HepG2 (cell line): Measurements from ENCODE around the gene PFAS. TPM values are rescaled to one million over a fixed set of nuclear protein-coding genes. Genes with fewer than 3 reads are reported as not detected.

Experiments used
- ATAC-seq: fragments of 200-7000 bp; cut with Tn5 transposase; 3 replicates; pipeline ENCODE4 v1.9.1; 2020; ENCODE audit warnings: mild to moderate bottlenecking, moderate library complexity
- BruUV-seq: library from RNA; stranded (reverse); fragments of 400-500 nt; replicated peaks from 2 replicates; lab custom pipeline; 2021; lab: Mats Ljungman, UMichigan
- CTCF ChIA-PET: fragments of 300-600 bp; formaldehyde crosslinking; extraction: SDS; loops from one replicate; lab custom pipeline; 2021; ENCODE audit warnings: low total read pairs, inconsistent platforms, low intra/inter-chr PET ratio; lab: Yijun Ruan, JAX
- POLR2A ChIA-PET: fragments of 350-600 bp; sonication (Branson Sonifier 250); formaldehyde crosslinking; loops from one replicate; lab custom pipeline; 2020; ENCODE audit warnings: antibody characterized with exemption, inconsistent platforms; lab: Yijun Ruan, JAX
- DNase-seq: peaks from one replicate; pipeline ENCODE4 v3.0.0-alpha.2; 2015; ENCODE audit warnings: low spot score
- FAIRE-seq: peaks from 3 replicates; lab custom pipeline; 2011; peaks lifted over from hg19 to GRCh38; lab: Jason Lieb, UNC
- H2AFZ ChIP-seq: one replicate; pipeline ENCODE4 v1.6.1; 2011; ENCODE audit warnings: low read length, inconsistent platforms
- H3K27ac ChIP-seq: fragments of 300-600 bp; 3 replicates; pipeline ENCODE4 v1.8.0; 2011; ENCODE audit warnings: mixed run types, mild to moderate bottlenecking, mixed read lengths, low read length, inconsistent platforms; ENCODE audit not compliant: insufficient read depth; ENCODE audit errors: extremely low read length
- H3K27me3 ChIP-seq, 2 experiments: fragments of 200-600 bp in 1 of 2; 2 replicates in 1 of 2; 3 replicates in 1 of 2; pipeline versions ENCODE4 v1.6.0 to v1.8.0; 2011; ENCODE audit warnings: low read length in 2 of 2, mild to moderate bottlenecking in 2 of 2, moderate library complexity in 2 of 2, inconsistent platforms in 1 of 2; ENCODE audit not compliant: insufficient read depth in 2 of 2, control insufficient read depth in 1 of 2
- H3K36me3 ChIP-seq, 2 experiments: fragments of 200-600 bp in 1 of 2; replicated peaks in 1 of 2; 2 replicates in 1 of 2; 3 replicates in 1 of 2; pipeline versions ENCODE4 v1.5.1 to v1.8.0; 2011; ENCODE audit warnings: low read length in 2 of 2, inconsistent platforms in 1 of 2; ENCODE audit not compliant: insufficient read depth in 2 of 2, control insufficient read depth in 1 of 2
- H3K4me1 ChIP-seq: 2 replicates; pipeline ENCODE4 v1.5.1; 2012; ENCODE audit warnings: low read length, inconsistent platforms; ENCODE audit not compliant: insufficient read depth
- H3K4me2 ChIP-seq: 2 replicates; pipeline ENCODE4 v1.6.0; 2011; ENCODE audit warnings: low read depth, low read length, inconsistent platforms
- H3K4me3 ChIP-seq, 3 experiments: fragments of 200-600 bp in 1 of 3; sonication (generic), shearing (Covaris generic) in 1 of 3; replicated peaks in 1 of 3; 2 replicates each; pipeline ENCODE4 v1.5.1; 2011 to 2016; ENCODE audit warnings: low read length in 3 of 3, inconsistent platforms in 2 of 3, low read depth in 2 of 3, mild to moderate bottlenecking in 2 of 3, control low read depth in 1 of 3, mixed read lengths in 1 of 3; ENCODE audit not compliant: insufficient read depth in 1 of 3
- H3K79me2 ChIP-seq: one replicate; pipeline ENCODE4 v1.6.1; 2011; ENCODE audit warnings: low read length, inconsistent platforms; ENCODE audit not compliant: insufficient read depth
- H3K9ac ChIP-seq: 2 replicates; pipeline ENCODE4 v1.6.0; 2011; ENCODE audit warnings: mild to moderate bottlenecking, low read depth, low read length, inconsistent platforms; ENCODE audit not compliant: insufficient read depth
- H3K9me3 ChIP-seq: 2 replicates; pipeline ENCODE4 v1.5.1; 2012; ENCODE audit warnings: mild to moderate bottlenecking, low read length
- H4K20me1 ChIP-seq: 2 replicates; pipeline ENCODE4 v1.6.0; 2011; ENCODE audit warnings: inconsistent platforms, mild to moderate bottlenecking, low read length, moderate library complexity; ENCODE audit not compliant: insufficient read depth
- AHDC1 ChIP-seq: sonication (generic); formaldehyde crosslinking; IDR thresholded peaks from 2 replicates; pipeline ENCODE4 v1.5.1; 2020; ENCODE audit warnings: mild to moderate bottlenecking, missing genetic modification reagents, borderline replicate concordance
- ARNT ChIP-seq: fragments of 450-650 bp; IDR thresholded peaks from 2 replicates; pipeline ENCODE4 v1.6.1; 2017
- ATAD3A ChIP-seq: sonication (generic); formaldehyde crosslinking; IDR thresholded peaks from 2 replicates; pipeline ENCODE4 v1.4.0; 2020; ENCODE audit warnings: missing genetic modification reagents
- CREB1 ChIP-seq, 2 experiments: fragments of 450-650 bp in 1 of 2; IDR thresholded peaks; 2 replicates each; pipeline ENCODE4 v1.6.1; 2016 to 2017; ENCODE audit warnings: control low read depth in 1 of 2, mild to moderate bottlenecking in 1 of 2, missing compliant biosample characterization in 1 of 2, missing genetic modification characterization in 1 of 2
- HES4 ChIP-seq: sonication (generic); formaldehyde crosslinking; IDR thresholded peaks from 2 replicates; pipeline ENCODE4 v1.9.0; 2021; ENCODE audit warnings: mild to moderate bottlenecking, missing genetic modification reagents, borderline replicate concordance
- HNF4G ChIP-seq, 2 experiments: sonication (generic) in 1 of 2; formaldehyde crosslinking in 1 of 2; IDR thresholded peaks; 2 replicates each; pipeline versions ENCODE4 v1.4.0 to v1.6.1; 2011 to 2020; ENCODE audit warnings: borderline replicate concordance in 2 of 2, low read depth in 2 of 2, mild to moderate bottlenecking in 2 of 2, low read length in 1 of 2, missing genetic modification reagents in 1 of 2, moderate library complexity in 1 of 2
- JUNB ChIP-seq: sonication (generic); formaldehyde crosslinking; IDR thresholded peaks from 2 replicates; pipeline ENCODE4 v1.8.0; 2022; ENCODE audit warnings: missing genetic modification reagents, mild to moderate bottlenecking, borderline replicate concordance
- MED13 ChIP-seq: sonication (generic); formaldehyde crosslinking; IDR thresholded peaks from 2 replicates; pipeline ENCODE4 v1.5.0; 2020; ENCODE audit warnings: missing genetic modification reagents
- MTF1 ChIP-seq: sonication (generic); formaldehyde crosslinking; IDR thresholded peaks from 2 replicates; pipeline ENCODE4 v1.5.0; 2020; ENCODE audit warnings: missing genetic modification reagents
- NCOR1 ChIP-seq: fragments of 200-600 bp; sonication (generic); IDR thresholded peaks from 2 replicates; pipeline ENCODE4 v1.7.0; 2017; ENCODE audit warnings: antibody characterized with exemption, low read length, borderline replicate concordance
- NRL ChIP-seq: sonication (generic); formaldehyde crosslinking; IDR thresholded peaks from 2 replicates; pipeline ENCODE4 v1.5.0; 2020; ENCODE audit warnings: missing genetic modification reagents, mild to moderate bottlenecking, moderate library complexity, borderline replicate concordance
- RXRA ChIP-seq: sonication (generic); formaldehyde crosslinking; IDR thresholded peaks from 2 replicates; pipeline ENCODE4 v1.5.1; 2020; ENCODE audit warnings: missing genetic modification reagents
- SMAD3 ChIP-seq: sonication (generic); formaldehyde crosslinking; IDR thresholded peaks from 2 replicates; pipeline ENCODE4 v1.4.0; 2020; ENCODE audit warnings: missing genetic modification reagents
- SNAPC5 ChIP-seq: sonication (generic); formaldehyde crosslinking; IDR thresholded peaks from 2 replicates; pipeline ENCODE4 v1.8.1; 2023; ENCODE audit warnings: mild to moderate bottlenecking, missing genetic modification reagents, borderline replicate concordance
- STAG1 ChIP-seq: sonication (generic); formaldehyde crosslinking; IDR thresholded peaks from 2 replicates; pipeline ENCODE4 v1.4.0; 2020; ENCODE audit warnings: missing genetic modification reagents
- THAP11 ChIP-seq: IDR thresholded peaks from 2 replicates; pipeline ENCODE4 v1.6.1; 2016; ENCODE audit warnings: missing biosample characterization, missing genetic modification reagents
- ZBTB42 ChIP-seq: sonication (generic); formaldehyde crosslinking; IDR thresholded peaks from 2 replicates; pipeline ENCODE4 v1.5.0; 2020; ENCODE audit warnings: mild to moderate bottlenecking, missing genetic modification reagents
- ZMYM2 ChIP-seq: sonication (generic); formaldehyde crosslinking; IDR thresholded peaks from 2 replicates; pipeline ENCODE4 v1.8.0; 2022; ENCODE audit warnings: mild to moderate bottlenecking, missing genetic modification reagents
- ZNF333 ChIP-seq: sonication (generic); formaldehyde crosslinking; IDR thresholded peaks from 2 replicates; pipeline ENCODE4 v1.4.0; 2020; ENCODE audit warnings: mild to moderate bottlenecking, missing genetic modification reagents, borderline replicate concordance
- ZNF775 ChIP-seq: sonication (generic); formaldehyde crosslinking; IDR thresholded peaks from 2 replicates; pipeline ENCODE4 v1.4.0; 2020; ENCODE audit warnings: missing genetic modification reagents, mild to moderate bottlenecking, moderate library complexity, borderline replicate concordance
- WGBS: methylation state at CpG from one replicate; pipeline ENCODE4 v1.1.6; 2017; ENCODE audit warnings: low lambda C conversion rate; 5-methylcytosine and 5-hydroxymethylcytosine counted together
- in situ Hi-C: cut with HindIII; loops from 2 replicates; pipeline ENCODE4 v1.10.0; 2017; ENCODE audit warnings: low pct_unique_long_range_greater_than_20kb; ENCODE audit not compliant: extremely low pct_ligation_motif_present
- intact Hi-C: fragments of 100-400 bp; cut with micrococcal nuclease; formaldehyde crosslinking; loops from one replicate; pipeline ENCODE4 v1.10.0; 2022; ENCODE audit not compliant: unreplicated experiment
- polyA plus RNA-seq, 8 experiments: library from polyadenylated mRNA; depleted of rRNA in 3 of 8; stranded (reverse) in 7 of 8; unstranded in 1 of 8; fragments of >200 nt; fragmentation: Illumina TruSeq in 4 of 8; extraction: Trizol in 4 of 8; gene quantifications; 2 replicates each; pipeline versions ENCODE4 v1.2.1 to v1.2.3, GENCODE V29; 2011 to 2016; ENCODE audit warnings: low read depth in 4 of 8, missing spikeins in 1 of 8, mixed read lengths in 1 of 8; ENCODE audit not compliant: insufficient read depth in 1 of 8
- total RNA-seq, 5 experiments: library from RNA; depleted of rRNA; stranded (reverse); fragments of >200 nt; fragmentation: Illumina TruSeq; extraction: Trizol; gene quantifications; 2 replicates each; pipeline ENCODE4 v1.2.3, GENCODE V29; 2016; ENCODE audit warnings: low read depth in 1 of 5

The PFAS gene
- total and polyA plus RNA-seq, 2 of the 13 experiments (the other 11 are each of a cell fraction or from before 2014, with no cell fraction given) = 49.4 to 58.2 TPM

GRCh38 chr17:8300627-8301242 lies 51.6 kb downstream of the PFAS start:
- Histone ChIP-seq H3K4me3 (no peak overlapping the region), H3K36me3 (no peaks in the 10 kb centered on the region), H3K9me3 (no peaks in the 10 kb centered on the region), H3K4me1 (peaks cover 42% of the 10 kb centered on the region; the same call in 1 of the 2 replicates), H3K27me3 (no peaks in the 10 kb centered on the region), H3K27ac (no peak overlapping the region), H3K4me2 (peak overlapping the region; percentile 32), H3K79me2 (no peaks in the 10 kb centered on the region), H4K20me1 (no peaks in the 10 kb centered on the region), H3K9ac (no peak overlapping the region), H2AFZ (no peak overlapping the region)
- intact Hi-C loops (loop anchor here (1.0 kb wide), 1 partner anchor 77 kb away; no protein-coding TSS in a partner anchor), in situ Hi-C loops (loop anchor here (5.0 kb wide), 2 partner anchors 78 to 178 kb away; partner anchors contain the start of gene HES7)
- FAIRE-seq (peak; percentile 76), DNase-seq (peak; percentile 65), ATAC-seq (peak; percentile 89)
- CTCF ChIA-PET = interaction anchor here (0.6 to 1.4 kb wide), 2 partner anchors 78 to 162 kb away, joined by 3 read pairs; no protein-coding TSS in a partner anchor
- no TSS peak for BruUV-seq
- 11% methylated on average over 8 of the region's 8 CpGs for WGBS
- POLR2A ChIA-PET = interaction anchor here (0.9 to 1.9 kb wide), 6 partner anchors 27 to 127 kb away, joined by 3 to 6 read pairs (median 4); partner anchors contain the start of genes CTC1 and PFAS
- no peak for TF ChIP-seq MTF1
- TF ChIP-seq ZNF333 = no peak
- no peak for TF ChIP-seq ZNF775 (CRISPR knock-in tag)
- no peak for TF ChIP-seq NCOR1
- TF ChIP-seq HNF4G (IDR thresholded peaks at IDR 0.05; ENCODE audit: borderline replicate concordance, low read depth, low read length) = no peak
- no peak for TF ChIP-seq HNF4G (CRISPR knock-in tag; IDR thresholded peaks at IDR 0.05; ENCODE audit: borderline replicate concordance, low read depth)
- TF ChIP-seq CREB1 (IDR thresholded peaks at IDR 0.05) = no peak
- no peak for TF ChIP-seq CREB1 (CRISPR knock-in tag; IDR thresholded peaks at IDR 0.05)
- TF ChIP-seq THAP11 (CRISPR knock-in tag) = peak; percentile 38; the same call in 1 of the 2 replicates
- no peak for TF ChIP-seq SMAD3 (CRISPR knock-in tag)
- TF ChIP-seq RXRA (CRISPR knock-in tag) = no peak; the same call in 1 of the 2 replicates
- no peak for TF ChIP-seq JUNB (CRISPR knock-in tag)
- TF ChIP-seq SNAPC5 (CRISPR knock-in tag) = no peak
- no peak for TF ChIP-seq AHDC1 (CRISPR knock-in tag)
- TF ChIP-seq ZMYM2 (CRISPR knock-in tag) = no peak
- TF ChIP-seq STAG1 (CRISPR knock-in tag) = peak; percentile 95
- no peak for TF ChIP-seq ZBTB42 (CRISPR knock-in tag)
- no peak for TF ChIP-seq NRL (CRISPR knock-in tag)
- no peak for TF ChIP-seq ARNT
- no peak for TF ChIP-seq MED13 (CRISPR knock-in tag)
- no peak for TF ChIP-seq HES4 (CRISPR knock-in tag)
- TF ChIP-seq ATAD3A (CRISPR knock-in tag) = no peak
